SK-N-SH (cell line): ENCODE results near the gene MYLK. TPM values are rescaled to one million over a fixed set of nuclear protein-coding genes. Genes with fewer than 3 reads are reported as not detected.

ENCODE experiments used
- CTCF ChIA-PET: fragments of 300-600, 350-600 bp; formaldehyde crosslinking; extraction: SDS; loops from one replicate; lab custom pipeline; 2021; lab: Yijun Ruan, JAX
- POLR2A ChIA-PET: fragments of 350-600 bp; sonication (Branson Sonifier 250); formaldehyde crosslinking; extraction: SDS; loops from one replicate; lab custom pipeline; 2020; ENCODE audit warnings: antibody characterized with exemption, inconsistent platforms; lab: Yijun Ruan, JAX
- DNase-seq: peaks from one replicate; pipeline ENCODE4 v3.0.0; 2012
- H2AFZ ChIP-seq: fragments of 200-600 bp; sonication (generic); 2 replicates; pipeline ENCODE4 v1.8.1; 2016; ENCODE audit warnings: antibody characterized with exemption, mild to moderate bottlenecking, low read depth
- H3F3A ChIP-seq: fragments of 200-600 bp; sonication (generic); replicated peaks from 2 replicates; pipeline ENCODE3; 2016; ENCODE audit warnings: antibody characterized with exemption, mild to moderate bottlenecking; ENCODE audit not compliant: insufficient read depth
- H3K27ac ChIP-seq, 2 experiments: fragments of 200-500 bp in 1 of 2; fragments of 200-600 bp in 1 of 2; sonication (Bioruptor generic) in 1 of 2; sonication (generic), shearing (Covaris generic) in 1 of 2; 2 replicates each; pipeline versions ENCODE4 v1.5.1 to v1.6.1; 2014 to 2016; ENCODE audit warnings: low read depth in 2 of 2, inconsistent platforms in 1 of 2, low read length in 1 of 2, mild to moderate bottlenecking in 1 of 2, mixed read lengths in 1 of 2
- H3K27me3 ChIP-seq: fragments of 200-600 bp; sonication (generic), shearing (Covaris generic); 2 replicates; pipeline ENCODE4 v1.6.1; 2016; ENCODE audit warnings: mixed run types; ENCODE audit not compliant: insufficient read depth
- H3K36me3 ChIP-seq, 2 experiments: fragments of 200-500 bp in 1 of 2; fragments of 200-600 bp in 1 of 2; sonication (Bioruptor generic) in 1 of 2; sonication (generic) in 1 of 2; replicated peaks in 1 of 2; 2 replicates each; pipeline versions ENCODE3 to v1.5.1; 2014 to 2016; ENCODE audit warnings: low read length in 1 of 2, mild to moderate bottlenecking in 1 of 2; ENCODE audit not compliant: insufficient read depth in 2 of 2, control insufficient read depth in 1 of 2
- H3K4me1 ChIP-seq, 2 experiments: fragments of 200-500 bp in 1 of 2; fragments of 200-600 bp in 1 of 2; sonication (Bioruptor generic) in 1 of 2; sonication (generic), shearing (Covaris generic) in 1 of 2; 2 replicates each; pipeline versions ENCODE4 v1.5.1 to v1.6.1; 2014 to 2016; ENCODE audit warnings: low read depth in 1 of 2, low read length in 1 of 2, mixed run types in 1 of 2; ENCODE audit not compliant: insufficient read depth in 2 of 2, control insufficient read depth in 1 of 2
- H3K4me2 ChIP-seq: fragments of 200-600 bp; sonication (generic), shearing (Covaris generic); 2 replicates; pipeline ENCODE4 v1.6.1; 2017; ENCODE audit warnings: mixed run types
- H3K4me3 ChIP-seq, 2 experiments: fragments of 200-500 bp in 1 of 2; fragments of 200-600 bp in 1 of 2; sonication (Bioruptor generic) in 1 of 2; sonication (generic), shearing (Covaris generic) in 1 of 2; 2 replicates each; pipeline versions ENCODE4 v1.5.1 to v1.8.1; 2014 to 2016; ENCODE audit warnings: low read depth in 2 of 2, inconsistent platforms in 1 of 2, low read length in 1 of 2, mild to moderate bottlenecking in 1 of 2, mixed read lengths in 1 of 2, moderate library complexity in 1 of 2
- H3K79me2 ChIP-seq: fragments of 200-600 bp; sonication (generic); 2 replicates; pipeline ENCODE4 v1.8.1; 2017; ENCODE audit warnings: mild to moderate bottlenecking; ENCODE audit not compliant: insufficient read depth
- H3K9ac ChIP-seq: fragments of 200-600 bp; sonication (generic); 2 replicates; pipeline ENCODE4 v1.6.1; 2017; ENCODE audit warnings: mixed run types
- H3K9me2 ChIP-seq: fragments of 200-600 bp; sonication (generic); 2 replicates; pipeline ENCODE4 v1.6.1; 2017; ENCODE audit warnings: mixed run types
- H3K9me3 ChIP-seq: fragments of 200-600 bp; sonication (generic); 2 replicates; pipeline ENCODE4 v1.6.1; 2017; ENCODE audit warnings: mixed run types, mild to moderate bottlenecking, moderate library complexity
- H4K20me1 ChIP-seq: fragments of 200-600 bp; sonication (generic); 2 replicates; pipeline ENCODE4 v1.6.1; 2017; ENCODE audit warnings: mild to moderate bottlenecking, mixed run types; ENCODE audit not compliant: insufficient read depth
- CHD2 ChIP-seq: fragments of 150-350 bp; IDR thresholded peaks from 2 replicates; pipeline ENCODE4 v1.6.1; 2018; ENCODE audit warnings: low read length; ENCODE audit not compliant: partially characterized antibody
- EP300 ChIP-seq, 2 experiments: IDR thresholded peaks; 2 replicates each; pipeline versions ENCODE4 v1.4.0 to v1.6.1; 2012; ENCODE audit warnings: borderline replicate concordance in 1 of 2, low read depth in 1 of 2, low read length in 1 of 2
- EZH2phosphoT487 ChIP-seq: fragments of 200-600 bp; sonication (generic); IDR thresholded peaks from 2 replicates; pipeline ENCODE4 v1.6.1; 2017; ENCODE audit warnings: low read depth, mixed run types, mild to moderate bottlenecking, antibody characterized with exemption, moderate library complexity, borderline replicate concordance
- FOXJ3 ChIP-seq: sonication (generic); formaldehyde crosslinking; IDR thresholded peaks from 2 replicates; pipeline ENCODE4 v1.5.1; 2020; ENCODE audit warnings: mild to moderate bottlenecking, missing genetic modification reagents
- FOXM1 ChIP-seq: IDR thresholded peaks from 2 replicates; pipeline ENCODE4 v1.4.0; 2012; ENCODE audit warnings: low read depth, mild to moderate bottlenecking
- GATA2 ChIP-seq: sonication (generic); formaldehyde crosslinking; IDR thresholded peaks from 2 replicates; pipeline ENCODE4 v1.5.0; 2020; ENCODE audit warnings: mild to moderate bottlenecking, missing genetic modification reagents
- JUND ChIP-seq: IDR thresholded peaks from 2 replicates; pipeline ENCODE4 v1.4.0; 2012
- NRF1 ChIP-seq: IDR thresholded peaks from 2 replicates; pipeline ENCODE4 v1.6.1; 2012; ENCODE audit warnings: low read depth, mild to moderate bottlenecking, low read length
- PBX3 ChIP-seq: IDR thresholded peaks from 2 replicates; pipeline ENCODE4; 2012
- POLR2AphosphoS5 ChIP-seq: IDR thresholded peaks from 2 replicates; pipeline ENCODE4 v1.6.1; 2012; ENCODE audit warnings: low read depth, low read length
- RAD21 ChIP-seq: IDR thresholded peaks from 2 replicates; pipeline ENCODE4 v1.6.1; 2012; ENCODE audit warnings: mild to moderate bottlenecking, low read length
- RCOR1 ChIP-seq: fragments of 150-350 bp; IDR thresholded peaks from 2 replicates; pipeline ENCODE4 v1.6.1; 2017; ENCODE audit warnings: antibody characterized with exemption, low read length
- REST ChIP-seq: IDR thresholded peaks from 2 replicates; pipeline ENCODE4 v1.6.1; 2012; ENCODE audit warnings: mild to moderate bottlenecking, low read depth, low read length, moderate library complexity
- RFX5 ChIP-seq: IDR thresholded peaks from 2 replicates; pipeline ENCODE4 v1.6.1; 2012; ENCODE audit warnings: mild to moderate bottlenecking, improper control_type of control experiment, low read length
- RXRA ChIP-seq: IDR thresholded peaks from 2 replicates; pipeline ENCODE4 v1.4.0; 2012; ENCODE audit warnings: low read depth, mild to moderate bottlenecking, borderline replicate concordance
- SIN3A ChIP-seq: IDR thresholded peaks from 2 replicates; pipeline ENCODE4 v1.6.1; 2012; ENCODE audit warnings: low read depth, mild to moderate bottlenecking, low read length, moderate library complexity, borderline replicate concordance
- SMC3 ChIP-seq: IDR thresholded peaks from 2 replicates; pipeline ENCODE4 v1.6.1; 2012; ENCODE audit warnings: low read depth, low read length, improper control_type of control experiment
- TAF1 ChIP-seq: IDR thresholded peaks from 2 replicates; pipeline ENCODE4 v1.6.1; 2012; ENCODE audit warnings: low read depth, mild to moderate bottlenecking, low read length, moderate library complexity, borderline replicate concordance
- USF2 ChIP-seq: fragments of 150-350 bp; IDR thresholded peaks from 2 replicates; pipeline ENCODE4 v1.6.1; 2017; ENCODE audit warnings: antibody characterized with exemption, low read length, low read depth, borderline replicate concordance
- YY1 ChIP-seq: IDR thresholded peaks from 2 replicates; pipeline ENCODE4 v1.4.0; 2012; ENCODE audit warnings: low read depth, mild to moderate bottlenecking
- WGBS: methylation state at CpG from one replicate; pipeline ENCODE4 v1.1.6; 2017; ENCODE audit warnings: low lambda C conversion rate; 5-methylcytosine and 5-hydroxymethylcytosine counted together
- polyA plus RNA-seq, 3 experiments: library from polyadenylated mRNA; depleted of rRNA; stranded (reverse); fragments of >200 nt; gene quantifications; 2 replicates each; pipeline ENCODE4 v1.2.3, GENCODE V29; 2012

The MYLK gene
- polyA plus RNA-seq, 1 of the 3 experiments (the other 2 are of a cell fraction): 272 TPM

- 100% methylated on average over 2 of the region's 2 CpGs for WGBS
- Histone ChIP-seq H3K79me2 (peaks cover 44% of the 10 kb centered on the region), H3K4me1 (peaks cover 8 to 48% of the 10 kb centered on the region in 2 experiments), H3K9me2 (no peaks in the 10 kb centered on the region), H4K20me1 (no peaks in the 10 kb centered on the region), H3K27ac (peak overlapping the region in 1 of 2 experiments; percentile 24; a peak in 1 of 4 replicates), H3K36me3 (peaks cover 47 to 58% of the 10 kb centered on the region in 2 experiments), H3K9ac (no peak overlapping the region), H3K4me3 (no peak overlapping the region), H3K27me3 (no peaks in the 10 kb centered on the region), H3K4me2 (no peak overlapping the region), H2AFZ (no peak overlapping the region), H3F3A (peaks cover 19% of the 10 kb centered on the region), H3K9me3 (no peaks in the 10 kb centered on the region)
- no peak for DNase-seq
- CTCF ChIA-PET: no interaction called here
- no peak for TF ChIP-seq RFX5
- no peak for TF ChIP-seq FOXJ3
- no peak for TF ChIP-seq EZH2phosphoT487
- TF ChIP-seq CHD2: no peak
- TF ChIP-seq SIN3A: no peak
- no peak for TF ChIP-seq FOXM1
- TF ChIP-seq PBX3: no peak
- no peak for TF ChIP-seq SMC3
- no peak for TF ChIP-seq EP300 (IDR thresholded peaks at IDR 0.05; ENCODE audit: borderline replicate concordance in 1 of 2, low read depth in 1 of 2, low read length in 1 of 2)
- TF ChIP-seq NRF1: no peak
- no peak for TF ChIP-seq YY1
- no peak for TF ChIP-seq RXRA
- POLR2A ChIA-PET: no interaction called here
Observed at GRCh38 chr3:123805504-123805903, 78.6 kb downstream of the MYLK start.

GRCh38 chr3:123805101-123805500 lies 79.0 kb downstream of the MYLK start:
- Histone ChIP-seq H3K9me2 (no peaks in the 10 kb centered on the region), H2AFZ (no peak overlapping the region), H3K27ac (peak overlapping the region in 1 of 2 experiments; percentile 24; a peak in 1 of 4 replicates), H3K4me3 (no peak overlapping the region), H3K9me3 (no peaks in the 10 kb centered on the region), H3F3A (peaks cover 17% of the 10 kb centered on the region), H3K79me2 (peaks cover 47% of the 10 kb centered on the region), H3K36me3 (peaks cover 49 to 62% of the 10 kb centered on the region in 2 experiments), H3K4me1 (peaks cover 4 to 50% of the 10 kb centered on the region in 2 experiments), H3K9ac (no peak overlapping the region), H3K27me3 (no peaks in the 10 kb centered on the region), H3K4me2 (no peak overlapping the region), H4K20me1 (no peaks in the 10 kb centered on the region)
- TF ChIP-seq RAD21 (no peak), GATA2 (CRISPR knock-in tag) (no peak), FOXM1 (no peak), SMC3 (no peak), POLR2AphosphoS5 (no peak), RCOR1 (no peak), TAF1 (no peak), JUND (no peak), NRF1 (no peak), USF2 (no peak), RXRA (no peak), SIN3A (no peak), REST (no peak)
- no peak for DNase-seq
- ChIA-PET POLR2A (no interaction called here), CTCF (no interaction called here)
- 91% methylated on average over 7 of the region's 7 CpGs for WGBS
